Common myeloid progenitor, CD34-positive (primary cell): Measurements from ENCODE around the gene ACTR3C.
"Not testable (repeated sequence)": the region's sequence is repeated elsewhere in the genome, so short reads cannot be mapped to it uniquely, and the experiment has no call there.

Source experiments
- CTCF ChIA-PET: fragments of 350-600 bp; sonication (Branson Sonifier 250); formaldehyde crosslinking; loops from one replicate; lab custom pipeline; 2021; ENCODE audit warnings: antibody characterized with exemption; lab: Charles Lee
- POLR2A ChIA-PET: fragments of 350-600 bp; sonication (Branson Sonifier 250); formaldehyde crosslinking; loops from one replicate; lab custom pipeline; 2021; ENCODE audit warnings: antibody characterized with exemption; lab: Charles Lee
- DNase-seq, 3 donors: peaks; one replicate each; pipeline versions ENCODE4 v3.0.0 to v3.0.0-alpha.2; 2013
- H3K27ac ChIP-seq, 2 experiments: 1 replicate in 1 of 2; 2 replicates in 1 of 2; pipeline ENCODE4 v1.7.0; 2013; ENCODE audit warnings: inconsistent platforms in 2 of 2, low read length in 2 of 2, mild to moderate bottlenecking in 2 of 2, low read depth in 1 of 2, moderate library complexity in 1 of 2; ENCODE audit not compliant: severe bottlenecking in 2 of 2, insufficient read depth in 1 of 2, poor library complexity in 1 of 2
- H3K27me3 ChIP-seq, 5 experiments: replicated peaks in 2 of 5; 1 replicate in 3 of 5; 2 replicates in 2 of 5; pipeline versions ENCODE4 v1.6.1 to v1.7.0; 2013; ENCODE audit warnings: low read length in 4 of 5, mild to moderate bottlenecking in 2 of 5, moderate library complexity in 2 of 5, inconsistent platforms in 1 of 5; ENCODE audit not compliant: insufficient read depth in 5 of 5, control insufficient read depth in 4 of 5
- H3K36me3 ChIP-seq, 4 experiments: 1 replicate in 2 of 4; 2 replicates in 2 of 4; pipeline versions ENCODE4 v1.6.1 to v1.7.0; 2013; ENCODE audit warnings: low read length in 3 of 4, control low read depth in 1 of 4, mild to moderate bottlenecking in 1 of 4; ENCODE audit not compliant: control insufficient read depth in 4 of 4, insufficient read depth in 4 of 4
- H3K4me1 ChIP-seq, 4 experiments: 1 replicate in 3 of 4; 2 replicates in 1 of 4; pipeline versions ENCODE4 v1.6.1 to v1.7.1; 2013; ENCODE audit warnings: low read length in 3 of 4, mild to moderate bottlenecking in 3 of 4, control low read depth in 1 of 4, inconsistent platforms in 1 of 4, moderate library complexity in 1 of 4; ENCODE audit not compliant: control insufficient read depth in 4 of 4, insufficient read depth in 4 of 4; ENCODE audit errors: control extremely low read depth in 1 of 4
- H3K4me3 ChIP-seq, 7 experiments: 1 replicate in 4 of 7; 2 replicates in 3 of 7; pipeline versions ENCODE4 v1.5.1 to v1.7.0; 2013; ENCODE audit warnings: mild to moderate bottlenecking in 7 of 7, low read length in 6 of 7, moderate library complexity in 6 of 7, inconsistent platforms in 2 of 7, low read depth in 2 of 7, control low read depth in 1 of 7; ENCODE audit not compliant: insufficient read depth in 4 of 7, control insufficient read depth in 1 of 7; ENCODE audit errors: extremely low read depth in 1 of 7
- H3K9me3 ChIP-seq, 5 experiments: 1 replicate in 4 of 5; 2 replicates in 1 of 5; pipeline versions ENCODE4 v1.6.1 to v1.7.1; 2013; ENCODE audit warnings: low read length in 4 of 5, mild to moderate bottlenecking in 2 of 5, inconsistent platforms in 1 of 5, low read depth in 1 of 5, moderate library complexity in 1 of 5; ENCODE audit not compliant: control insufficient read depth in 4 of 5, insufficient read depth in 2 of 5; ENCODE audit errors: control extremely low read depth in 1 of 5
- WGBS: methylation state at CpG from one replicate; pipeline ENCODE4 v1.1.5; 2013; ENCODE audit not compliant: insufficient coverage; 5-methylcytosine and 5-hydroxymethylcytosine counted together

ACTR3C gene

DNA sequence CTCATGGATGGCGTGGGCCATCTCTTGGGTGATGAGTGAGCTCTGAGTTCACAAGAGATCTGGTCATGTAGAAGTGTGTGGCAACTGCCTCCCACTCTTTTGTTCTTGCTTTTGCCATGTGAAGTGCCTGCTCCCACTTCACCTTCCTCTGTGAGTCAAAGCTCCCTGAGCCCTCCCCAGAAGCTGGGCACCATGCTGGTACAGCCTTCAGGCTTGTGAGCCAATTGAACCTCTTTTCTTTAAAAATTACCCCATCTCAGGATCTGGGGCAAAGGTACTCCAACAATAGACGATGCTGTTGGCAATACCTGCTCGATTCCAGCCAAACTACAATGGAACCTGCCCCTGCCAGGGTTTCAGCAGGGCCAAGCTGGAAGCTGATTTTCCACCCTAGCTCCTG is 75.6 kb downstream of the ACTR3C start:
- H3K4me3 ChIP-seq, CTCF ChIA-PET, DNase-seq, H3K27me3 ChIP-seq, H3K36me3 ChIP-seq, H3K4me1 ChIP-seq, H3K27ac ChIP-seq, H3K9me3 ChIP-seq, POLR2A ChIA-PET: not testable (repeated sequence)
- WGBS, result no CpG with 5 or more reads among the region's 3 CpGs

DNA sequence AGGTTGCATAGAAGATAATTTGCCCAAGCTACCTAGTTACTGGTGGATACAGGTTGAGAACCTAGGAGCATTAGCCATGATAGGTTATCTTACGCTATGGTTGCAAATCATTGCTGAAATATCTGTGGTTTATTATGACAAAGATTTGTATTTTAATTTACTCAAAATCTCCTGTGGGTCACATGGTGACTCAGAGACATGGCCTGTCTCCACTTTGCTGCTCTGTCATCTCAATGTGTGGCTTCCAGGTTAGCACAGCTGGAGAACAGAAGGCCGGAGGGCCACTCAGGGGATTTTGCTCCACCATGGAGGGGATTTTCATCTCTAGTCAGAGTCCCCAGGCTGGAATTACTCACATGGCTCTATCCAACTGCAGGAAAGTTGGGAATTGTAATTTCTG is 78.1 kb downstream of the ACTR3C start:
- H3K27ac ChIP-seq, DNase-seq, H3K4me1 ChIP-seq, H3K4me3 ChIP-seq, H3K9me3 ChIP-seq, H3K36me3 ChIP-seq, POLR2A ChIA-PET, H3K27me3 ChIP-seq, CTCF ChIA-PET: not testable (repeated sequence)
- no CpG with 5 or more reads among the region's 2 CpGs for WGBS

DNA sequence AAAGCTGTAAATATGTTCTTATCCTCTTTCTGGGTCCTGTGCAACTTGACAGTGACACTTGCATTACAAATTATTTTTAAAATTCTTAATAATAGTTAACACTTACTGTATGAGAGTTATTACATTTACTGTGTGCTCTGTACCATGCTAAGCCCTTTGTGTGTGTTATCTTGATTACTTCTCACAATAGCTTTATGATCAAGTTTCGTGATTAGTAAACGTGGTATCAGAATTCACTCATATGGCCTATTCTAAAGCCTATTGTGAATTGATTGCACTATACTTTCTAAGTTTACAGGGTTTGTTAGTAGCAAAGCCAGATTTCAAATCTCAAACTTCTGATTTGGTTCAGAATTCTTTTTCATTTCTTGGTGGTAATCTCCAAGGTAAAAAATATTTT is 80.4 kb downstream of the ACTR3C start:
- no CpG with 5 or more reads among the region's 2 CpGs for WGBS
- H3K9me3 ChIP-seq, H3K36me3 ChIP-seq, H3K27me3 ChIP-seq, DNase-seq, H3K4me3 ChIP-seq, POLR2A ChIA-PET, CTCF ChIA-PET, H3K27ac ChIP-seq, H3K4me1 ChIP-seq: not testable (repeated sequence)

DNA sequence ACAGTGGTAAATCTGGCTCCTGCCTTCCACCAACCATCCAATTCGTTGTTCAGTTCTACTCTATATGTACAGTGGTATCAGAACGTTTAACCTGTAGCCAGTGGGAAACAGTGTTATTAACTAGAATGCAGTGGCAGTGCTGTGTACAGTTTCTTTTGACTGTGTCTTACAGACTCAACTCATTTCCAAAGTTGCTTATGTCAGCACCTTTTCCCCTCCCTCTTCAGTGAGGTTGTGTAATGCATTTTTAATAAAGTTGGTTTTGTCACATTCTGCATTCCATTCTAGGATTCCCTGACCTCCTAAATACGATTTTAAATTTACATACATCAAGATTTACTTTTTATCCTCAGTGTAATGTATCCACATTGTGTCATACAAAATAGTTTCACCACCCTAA is 97.9 kb downstream of the ACTR3C start:
- POLR2A ChIA-PET, result not testable (repeated sequence)

DNA sequence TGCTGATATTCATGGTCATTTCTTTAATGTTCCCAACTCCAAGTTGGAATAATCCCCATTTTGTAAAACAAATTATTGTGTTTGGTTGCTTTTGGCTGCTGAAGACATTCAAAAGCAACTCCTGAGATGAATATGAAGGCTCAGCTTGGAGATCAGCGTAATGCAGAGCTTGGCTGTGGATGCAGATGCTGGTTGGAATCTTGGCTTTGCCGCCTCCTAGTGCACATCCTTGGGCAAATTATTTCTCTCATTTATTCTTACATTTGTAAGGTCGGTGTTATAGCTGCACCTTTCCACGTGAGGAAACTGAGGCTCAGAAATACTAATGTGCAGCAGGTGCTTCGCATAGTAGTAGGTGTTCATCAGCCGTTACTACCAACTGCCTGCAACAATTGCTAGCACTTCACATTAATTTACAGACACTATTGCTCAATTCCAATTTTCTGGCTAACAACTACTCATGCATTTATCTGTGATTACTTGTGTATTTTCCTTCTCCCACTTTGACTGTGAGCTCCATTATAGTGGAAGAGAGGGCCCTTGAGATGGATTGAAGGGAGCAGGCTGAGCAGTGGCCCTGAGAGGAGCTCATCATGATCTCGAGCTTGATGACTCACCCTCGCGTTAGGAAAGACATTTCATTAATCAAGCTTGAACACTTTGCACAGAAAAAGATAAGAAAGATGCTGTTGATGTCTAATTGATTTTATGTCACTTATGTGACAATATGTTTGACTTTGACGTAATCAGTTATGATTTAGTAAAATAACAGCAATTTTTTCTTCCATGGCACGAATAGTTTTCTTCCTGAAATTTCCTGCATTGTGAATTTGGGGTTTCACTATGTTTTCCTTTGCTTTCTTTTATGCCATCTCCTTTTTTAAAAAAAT is 101.0 kb downstream of the ACTR3C start:
- H3K9me3 ChIP-seq, POLR2A ChIA-PET, CTCF ChIA-PET, H3K4me3 ChIP-seq, H3K36me3 ChIP-seq, H3K27ac ChIP-seq, H3K4me1 ChIP-seq: not testable (repeated sequence)
- peak in 2 of 3 donors; percentile 4 to 31 for DNase-seq
- WGBS, result no CpG with 5 or more reads among the region's 11 CpGs
- H3K27me3 ChIP-seq, result peaks cover 0 to 16% (median 2%) of the 10 kb centered on the region in 5 experiments

More for the DNA sequence above, 97.9 kb downstream of the ACTR3C start:
- H3K36me3 ChIP-seq, CTCF ChIA-PET, H3K4me1 ChIP-seq, H3K4me3 ChIP-seq, H3K27ac ChIP-seq, H3K9me3 ChIP-seq, DNase-seq: not testable (repeated sequence)
- WGBS, result no CpG with 5 or more reads among the region's 3 CpGs
- peaks cover 0 to 11% (median 2%) of the 10 kb centered on the region in 5 experiments for H3K27me3 ChIP-seq

DNA sequence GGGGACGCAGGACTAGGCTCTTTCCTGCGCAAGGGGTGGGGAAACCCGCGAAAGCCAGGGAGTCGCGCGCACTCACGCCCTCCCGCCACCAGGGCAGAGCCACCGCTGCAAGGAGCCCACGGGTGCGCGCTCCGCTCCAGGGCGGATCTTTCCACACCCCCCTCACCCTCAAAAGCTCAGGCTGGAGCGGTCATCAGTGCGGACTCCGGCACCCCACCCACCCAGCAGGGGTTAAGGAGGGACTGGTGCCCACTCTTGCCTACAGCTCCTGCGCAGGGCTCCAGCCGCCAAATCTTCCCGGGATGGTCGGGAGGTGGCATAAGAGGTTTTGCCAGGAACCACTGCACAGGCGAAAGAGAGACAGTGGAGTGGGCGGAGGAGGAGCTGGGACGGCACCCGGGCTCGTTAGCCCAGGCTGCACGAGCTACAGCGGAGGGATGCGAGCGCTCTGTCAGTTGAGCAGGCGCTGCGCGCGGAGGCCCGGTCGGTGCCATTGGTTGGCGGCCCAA is 102.6 kb downstream of the ACTR3C start:
- CTCF ChIA-PET, H3K36me3 ChIP-seq, H3K4me1 ChIP-seq, H3K27ac ChIP-seq, H3K9me3 ChIP-seq, POLR2A ChIA-PET: not testable (repeated sequence)
- peaks cover 0 to 16% (median 2%) of the 10 kb centered on the region in 5 experiments for H3K27me3 ChIP-seq
- peak in 2 of 3 donors; percentile 14 to 37 for DNase-seq
- WGBS, result 3% methylated on average over 20 of the region's 38 CpGs
- peak overlapping the region in 3 of 7 experiments; percentile 36 to 48 (median 42) for H3K4me3 ChIP-seq

DNA sequence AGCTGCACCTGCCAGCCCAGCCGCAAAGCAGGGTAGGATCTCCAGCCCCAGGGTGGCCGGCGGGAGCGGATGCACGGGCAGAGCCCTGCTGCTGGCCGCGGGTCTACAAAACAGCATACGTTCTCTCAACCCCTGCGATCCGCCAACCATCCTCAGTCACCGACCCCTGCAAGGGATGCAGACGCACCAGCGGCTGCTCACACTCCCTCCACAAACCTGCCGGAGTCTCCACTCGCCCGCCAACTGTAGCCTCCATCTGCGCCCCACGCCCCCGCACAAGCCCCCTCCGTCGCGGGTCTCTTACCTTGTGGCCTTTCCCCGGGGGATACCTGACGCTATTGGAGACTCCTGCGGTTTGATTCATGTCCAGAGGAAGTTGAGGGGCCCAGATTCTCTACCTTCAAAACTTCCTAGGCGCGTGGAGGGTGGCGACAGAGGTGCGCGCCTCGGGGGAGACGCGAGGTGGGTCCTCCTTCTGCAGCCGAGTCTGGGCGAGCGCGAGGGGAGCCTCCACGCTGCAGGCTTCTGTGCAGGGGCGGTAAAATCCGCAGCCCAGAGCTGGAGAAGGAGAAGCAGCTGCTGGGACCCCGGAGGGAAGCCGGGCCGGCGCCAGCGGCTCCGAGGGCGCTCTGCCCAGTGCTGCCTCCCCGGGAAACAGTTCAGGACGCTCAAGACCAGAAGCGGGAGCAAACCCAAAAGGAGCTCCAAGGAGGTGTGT is 103.2 kb downstream of the ACTR3C start:
- H3K27ac ChIP-seq, H3K36me3 ChIP-seq, CTCF ChIA-PET, H3K9me3 ChIP-seq, POLR2A ChIA-PET, H3K4me1 ChIP-seq: not testable (repeated sequence)
- 0% methylated on average over 2 of the region's 50 CpGs for WGBS
- peak in 2 of 3 donors; percentile 8 to 24 for DNase-seq
- H3K4me3 ChIP-seq, result peak overlapping the region in 4 of 7 experiments; percentile 23 to 48 (median 39)
- peaks cover 0 to 16% (median 2%) of the 10 kb centered on the region in 5 experiments for H3K27me3 ChIP-seq
